RWPE1 (cell line): ENCODE results near the gene NR1D2.

Source experiments
- CTCF ChIA-PET: fragments of 350-600 bp; sonication (Branson Sonifier 250); formaldehyde crosslinking; extraction: SDS; loops from one replicate; lab custom pipeline; 2021; lab: Yijun Ruan, JAX
- POLR2A ChIA-PET: fragments of 400-600 bp; formaldehyde crosslinking; extraction: SDS; loops from one replicate; lab custom pipeline; 2020; ENCODE audit warnings: antibody characterized with exemption; ENCODE audit not compliant: low non-redundant PET; lab: Yijun Ruan, JAX
- DNase-seq: peaks from one replicate; pipeline ENCODE4 v3.0.0; 2012; ENCODE audit warnings: low spot score
- H3K27ac ChIP-seq: fragments of 450-650 bp; 2 replicates; pipeline ENCODE4 v1.5.1; 2017
- CTCF ChIP-seq: fragments of 450-650 bp; conservative IDR thresholded peaks from 2 replicates; pipeline ENCODE4 v1.5.1; 2017; ENCODE audit warnings: low read depth, mild to moderate bottlenecking

Gene NR1D2

GRCh38 chr3:23919628-23920027 is 25.5 kb upstream of the NR1D2 start:
- H3K27ac ChIP-seq: no peak overlapping the region
- POLR2A ChIA-PET: no interaction called here
- CTCF ChIA-PET: no interaction called here
- TF ChIP-seq CTCF: no peak
- DNase-seq: no peak

- ChIA-PET CTCF (no interaction called here), POLR2A (no interaction called here)
- no peak for DNase-seq
- H3K27ac ChIP-seq: no peak overlapping the region
- TF ChIP-seq CTCF: no peak
Observed at GRCh38 chr3:23920151-23920655, 24.9 kb upstream of the NR1D2 start.

GRCh38 chr3:23921052-23921511 is 24.0 kb upstream of the NR1D2 start:
- ChIA-PET CTCF (interaction anchor here (0.7 kb wide), 1 partner anchor 52 kb away, joined by 9 read pairs; no protein-coding TSS in a partner anchor), POLR2A (no interaction called here)
- no peak overlapping the region for H3K27ac ChIP-seq

GRCh38 chr3:23923786-23924185 is 21.3 kb upstream of the NR1D2 start:
- ChIA-PET CTCF (no interaction called here), POLR2A (no interaction called here)
- DNase-seq: no peak
- TF ChIP-seq CTCF: no peak
- H3K27ac ChIP-seq: no peak overlapping the region

More at GRCh38 chr3:23921052-23921511, 24.0 kb upstream of the NR1D2 start:
- TF ChIP-seq CTCF: no peak
- no peak for DNase-seq

- no peak for DNase-seq
- H3K27ac ChIP-seq: no peak overlapping the region
- ChIA-PET POLR2A (no interaction called here), CTCF (no interaction called here)
- TF ChIP-seq CTCF: no peak
Observed at GRCh38 chr3:23926246-23926645, 18.8 kb upstream of the NR1D2 start.

GRCh38 chr3:23926736-23927135 is 18.4 kb upstream of the NR1D2 start:
- no peak overlapping the region for H3K27ac ChIP-seq
- CTCF ChIA-PET: no interaction called here
- no peak for DNase-seq
- POLR2A ChIA-PET: no interaction called here
- no peak for TF ChIP-seq CTCF

GRCh38 chr3:23928524-23928923 is 16.6 kb upstream of the NR1D2 start:
- no peak for DNase-seq
- no peak for TF ChIP-seq CTCF
- ChIA-PET POLR2A (no interaction called here), CTCF (no interaction called here)
- peak overlapping the region; percentile 34; the same call in 1 of the 2 replicates for H3K27ac ChIP-seq
